ENCODE data around the gene TMEM92.

TMEM92 gene

GRCh38 chr17:50274142-50274896 is at the start of gene TMEM92:
TMEM92 (plus strand) TSS chr17:50274466; CDS start chr17:50274502, 36 bp downstream.
- DNase-seq (ENCODE audit: low spot score), result no peak

- no peak for DNase-seq (ENCODE audit: low spot score)
Measured at GRCh38 chr17:50225701-50226240, 48.5 kb upstream of the TMEM92 start.

GRCh38 chr17:50234581-50234980 is 39.7 kb upstream of the TMEM92 start:
- no peak for DNase-seq (ENCODE audit: low spot score)

GRCh38 chr17:50237901-50238300 is 36.4 kb upstream of the TMEM92 start:
- DNase-seq (ENCODE audit: low spot score), result no peak

- no peak for DNase-seq (ENCODE audit: low spot score)
Measured at GRCh38 chr17:50238601-50239280, 35.5 kb upstream of the TMEM92 start.

- no peak for DNase-seq (ENCODE audit: low spot score)
Measured at GRCh38 chr17:50239937-50240336, 34.3 kb upstream of the TMEM92 start.

- DNase-seq (ENCODE audit: low spot score), result no peak
Measured at GRCh38 chr17:50240851-50241250, 33.4 kb upstream of the TMEM92 start.

GRCh38 chr17:50241431-50241830 is 32.8 kb upstream of the TMEM92 start:
- no peak for DNase-seq (ENCODE audit: low spot score)

- no peak for DNase-seq (ENCODE audit: low spot score)
Measured at GRCh38 chr17:50244771-50245170, 29.5 kb upstream of the TMEM92 start.

- no peak for DNase-seq (ENCODE audit: low spot score)
Measured at GRCh38 chr17:50248255-50248654, 26.0 kb upstream of the TMEM92 start.

- no peak for DNase-seq (ENCODE audit: low spot score)
Measured at GRCh38 chr17:50252781-50253180, 21.5 kb upstream of the TMEM92 start.

- DNase-seq (ENCODE audit: low spot score), result no peak
Measured at GRCh38 chr17:50255766-50256635, 18.3 kb upstream of the TMEM92 start.

- no peak for DNase-seq (ENCODE audit: low spot score)
Measured at GRCh38 chr17:50256826-50257618, 17.2 kb upstream of the TMEM92 start.

- no peak for DNase-seq (ENCODE audit: low spot score)
Measured at GRCh38 chr17:50257676-50258224, 16.5 kb upstream of the TMEM92 start.

- DNase-seq (ENCODE audit: low spot score), result no peak
Measured at GRCh38 chr17:50258647-50259476, 15.4 kb upstream of the TMEM92 start.

- DNase-seq (ENCODE audit: low spot score), result no peak
Measured at GRCh38 chr17:50259477-50260324, 14.6 kb upstream of the TMEM92 start.

GRCh38 chr17:50260501-50260911 is 13.8 kb upstream of the TMEM92 start:
- DNase-seq (ENCODE audit: low spot score), result no peak

GRCh38 chr17:50261051-50261915 is 13.0 kb upstream of the TMEM92 start:
- DNase-seq (ENCODE audit: low spot score), result no peak
